CD4-positive, alpha-beta T cell (primary cell): ENCODE data around the gene POU6F1. TPM values are rescaled to one million over a fixed set of nuclear protein-coding genes. Genes with fewer than 3 reads are reported as not detected.
A peak's percentile ranks its signal among the peaks of the same experiment; 100 is the strongest.

Experiments
- ATAC-seq: fragments of 200-7000 bp; cut with Tn5 transposase; one replicate; pipeline ENCODE4 v1.10.0; 2022; ENCODE audit warnings: mild to moderate bottlenecking; ENCODE audit not compliant: poor library complexity
- CTCF ChIA-PET: fragments of 350-600 bp; sonication (Branson Sonifier 250); formaldehyde crosslinking; loops from one replicate; lab custom pipeline; 2021; ENCODE audit warnings: antibody characterized with exemption, inconsistent platforms; lab: Charles Lee
- POLR2A ChIA-PET: fragments of 350-600 bp; sonication (Branson Sonifier 250); formaldehyde crosslinking; loops from one replicate; lab custom pipeline; 2021; ENCODE audit warnings: antibody characterized with exemption, inconsistent platforms; lab: Charles Lee
- DNase-seq, 14 experiments: peaks; one replicate each; pipeline ENCODE4 v3.0.0-alpha.2; 2013 to 2020; ENCODE audit warnings: mixed read lengths in 2 of 14
- H3K27ac ChIP-seq, 2 donors: one replicate each; pipeline versions ENCODE4 v1.5.1 to v1.7.0; 2013; ENCODE audit warnings: low read length in 2 of 2, low read depth in 1 of 2, mild to moderate bottlenecking in 1 of 2
- H3K27me3 ChIP-seq, 2 experiments: 1 replicate in 1 of 2; 2 replicates in 1 of 2; pipeline versions ENCODE4 v1.6.1 to v1.7.0; 2013; ENCODE audit warnings: low read length in 2 of 2, control low read depth in 1 of 2, mild to moderate bottlenecking in 1 of 2, moderate library complexity in 1 of 2; ENCODE audit not compliant: insufficient read depth in 2 of 2, control insufficient read depth in 1 of 2
- H3K36me3 ChIP-seq: one replicate; pipeline ENCODE4 v1.6.1; 2013; ENCODE audit warnings: low read length, control low read depth; ENCODE audit not compliant: insufficient read depth
- H3K4me1 ChIP-seq: one replicate; pipeline ENCODE4 v1.6.1; 2013; ENCODE audit warnings: low read length, control low read depth; ENCODE audit not compliant: insufficient read depth
- H3K4me3 ChIP-seq: one replicate; pipeline ENCODE4 v1.5.1; 2013; ENCODE audit warnings: mild to moderate bottlenecking, low read length, moderate library complexity
- H3K9me3 ChIP-seq, 2 experiments: 1 replicate in 1 of 2; 2 replicates in 1 of 2; pipeline versions ENCODE4 v1.6.1 to v1.7.0; 2013; ENCODE audit warnings: low read length in 2 of 2, mild to moderate bottlenecking in 2 of 2, control low read depth in 1 of 2, moderate library complexity in 1 of 2; ENCODE audit not compliant: control insufficient read depth in 1 of 2, insufficient read depth in 1 of 2
- H3K27ac Mint-ChIP-seq: one replicate; pipeline ENCODE4 v1.8.0; 2020; ENCODE audit warnings: mixed read lengths
- H3K27me3 Mint-ChIP-seq: one replicate; pipeline ENCODE4 v1.8.0; 2021; ENCODE audit warnings: mixed read lengths
- H3K36me3 Mint-ChIP-seq: one replicate; pipeline ENCODE4 v1.8.0; 2021; ENCODE audit warnings: low read depth, mixed read lengths
- H3K4me1 Mint-ChIP-seq: one replicate; pipeline ENCODE4 v1.8.0; 2021; ENCODE audit warnings: low read depth, mixed read lengths
- H3K4me3 Mint-ChIP-seq: one replicate; pipeline ENCODE4 v1.8.0; 2020; ENCODE audit warnings: mild to moderate bottlenecking, mixed read lengths
- H3K9me3 Mint-ChIP-seq: one replicate; pipeline ENCODE4 v1.8.0; 2020; ENCODE audit warnings: mixed read lengths
- CTCF ChIP-seq: fragments of 200-600 bp; IDR thresholded peaks from one replicate; pipeline ENCODE4 v1.8.0; 2022; ENCODE audit warnings: antibody characterized with exemption, mild to moderate bottlenecking
- intact Hi-C, 2 experiments: fragments of 100-400 bp; cut with DNase I in 1 of 2; cut with micrococcal nuclease in 1 of 2; formaldehyde crosslinking; loops; one replicate each; pipeline versions ENCODE4 v1.15.1 to v1.9.0; 2023 to 2025; cut with DNase I, micrococcal nuclease
- total RNA-seq, 174 experiments: library from RNA in 2 of 174; stranded (reverse) in 2 of 174; gene quantifications; one replicate each; pipeline ENCODE4 v1.2.3 and lab custom pipeline; 2021 to 2026

The POU6F1 gene
- total RNA-seq, 2 experiments from 2014 or later, result 31.7 to 36.8 TPM

GRCh38 chr12:51214895-51215294, 3.0 kb downstream of the POU6F1 start:
- no peak for TF ChIP-seq CTCF
- no peak overlapping the region for H3K27ac ChIP-seq
- peaks cover 9% of the 10 kb centered on the region for H3K36me3 ChIP-seq
- no peaks in the 10 kb centered on the region for H3K27me3 Mint-ChIP-seq
- H3K36me3 Mint-ChIP-seq, result peaks cover 22% of the 10 kb centered on the region
- no peaks in the 10 kb centered on the region for H3K27me3 ChIP-seq
- peak overlapping the region; percentile 56 for H3K4me3 Mint-ChIP-seq
- H3K4me3 ChIP-seq, result no peak overlapping the region
- peak overlapping the region; percentile 95 for H3K27ac Mint-ChIP-seq
- CTCF ChIA-PET, result interaction anchor here (0.5 kb wide), 1 partner anchor 202 kb away, joined by 4 read pairs; no protein-coding TSS in a partner anchor
- peaks cover 34% of the 10 kb centered on the region for H3K4me1 Mint-ChIP-seq
- no peaks in the 10 kb centered on the region for H3K9me3 ChIP-seq
- no peak for DNase-seq
- intact Hi-C loops, result loop anchor here (5.0 to 10.0 kb wide), 4 partner anchors 43 to 168 kb away; partner anchors contain the start of genes CSRNP2 (in 1 of the 2), LETMD1 (in 1 of the 2) and TFCP2 (in 1 of the 2)
- no peak for ATAC-seq
- peaks cover 16% of the 10 kb centered on the region for H3K4me1 ChIP-seq
- no peaks in the 10 kb centered on the region for H3K9me3 Mint-ChIP-seq
- POLR2A ChIA-PET, result interaction anchor here (5.1 kb wide), 1 partner anchor 25 kb away, joined by 221 read pairs; the partner anchor contains the start of gene DAZAP2

GRCh38 chr12:51210690-51211395, 7.0 kb downstream of the POU6F1 start:
- POLR2A ChIA-PET, result interaction anchor here (1.9 kb wide), 1 partner anchor 28 kb away, joined by 6 read pairs; the partner anchor contains the start of gene DAZAP2
- no peak for ATAC-seq
- H3K4me1 ChIP-seq, result no peaks in the 10 kb centered on the region
- Mint-ChIP-seq H3K27ac (no peak overlapping the region), H3K27me3 (no peaks in the 10 kb centered on the region), H3K4me3 (no peak overlapping the region), H3K36me3 (peaks cover 29% of the 10 kb centered on the region), H3K4me1 (peaks cover 5% of the 10 kb centered on the region), H3K9me3 (no peaks in the 10 kb centered on the region)
- H3K27me3 ChIP-seq, result no peaks in the 10 kb centered on the region
- H3K9me3 ChIP-seq, result no peaks in the 10 kb centered on the region
- no peak overlapping the region for H3K27ac ChIP-seq
- TF ChIP-seq CTCF, result no peak
- intact Hi-C loops, result loop anchor here in 1 of 2 experiments (10.0 kb wide), 1 partner anchor 54 kb away; no protein-coding TSS in a partner anchor
- no peak overlapping the region for H3K4me3 ChIP-seq
- no peak for DNase-seq
- CTCF ChIA-PET, result interaction anchor here (1.3 kb wide), 1 partner anchor 15 kb away, joined by 3 read pairs; no protein-coding TSS in a partner anchor
- H3K36me3 ChIP-seq, result peaks cover 9% of the 10 kb centered on the region

GRCh38 chr12:51209259-51209658, 8.6 kb downstream of the POU6F1 start:
- Mint-ChIP-seq H3K36me3 (peaks cover 25% of the 10 kb centered on the region), H3K4me3 (no peak overlapping the region), H3K27me3 (no peaks in the 10 kb centered on the region), H3K9me3 (no peaks in the 10 kb centered on the region), H3K27ac (no peak overlapping the region), H3K4me1 (peaks cover 5% of the 10 kb centered on the region)
- Histone ChIP-seq H3K36me3 (peaks cover 9% of the 10 kb centered on the region), H3K27me3 (no peaks in the 10 kb centered on the region), H3K27ac (no peak overlapping the region), H3K9me3 (no peaks in the 10 kb centered on the region), H3K4me1 (no peaks in the 10 kb centered on the region), H3K4me3 (no peak overlapping the region)
- intact Hi-C loops, result no loop called here
- POLR2A ChIA-PET, result interaction anchor here (0.8 kb wide), 1 partner anchor 8 kb away, joined by 3 read pairs; no protein-coding TSS in a partner anchor
- DNase-seq, result no peak
- no peak for TF ChIP-seq CTCF
- CTCF ChIA-PET, result no interaction called here
- ATAC-seq, result no peak
